Loucy (cell line): ENCODE measurements around the gene PTPRN2.

Experiments
- H2AFZ ChIP-seq: fragments of 200-600 bp; sonication (generic); 2 replicates; pipeline ENCODE4 v1.6.0; 2016; ENCODE audit warnings: antibody characterized with exemption, mild to moderate bottlenecking, low read length, moderate library complexity
- H3F3A ChIP-seq: fragments of 200-600 bp; 2 replicates; pipeline ENCODE4 v1.6.0; 2016; ENCODE audit warnings: antibody characterized with exemption, low read depth, mild to moderate bottlenecking
- H3K27me3 ChIP-seq: fragments of 200-600 bp; sonication (generic); 2 replicates; pipeline ENCODE4 v1.6.1; 2014; ENCODE audit warnings: low read length, mild to moderate bottlenecking; ENCODE audit not compliant: insufficient read depth, poor library complexity, severe bottlenecking
- H3K36me3 ChIP-seq: fragments of 200-600 bp; sonication (generic); 2 replicates; pipeline ENCODE4 v1.6.1; 2016; ENCODE audit warnings: low read length; ENCODE audit not compliant: insufficient read depth
- H3K4me1 ChIP-seq: fragments of 200-600 bp; sonication (generic); 2 replicates; pipeline ENCODE4 v1.5.1; 2014; ENCODE audit warnings: low read length, mild to moderate bottlenecking; ENCODE audit not compliant: insufficient read depth, poor library complexity, severe bottlenecking
- H3K4me2 ChIP-seq: fragments of 200-600 bp; sonication (generic); 2 replicates; pipeline ENCODE4 v1.6.0; 2014; ENCODE audit warnings: antibody characterized with exemption, low read length, low read depth, mild to moderate bottlenecking; ENCODE audit not compliant: poor library complexity, severe bottlenecking
- H3K4me3 ChIP-seq: fragments of 200-600 bp; sonication (generic); 2 replicates; pipeline ENCODE4 v1.5.1; 2014; ENCODE audit warnings: low read length, mild to moderate bottlenecking, mixed read lengths; ENCODE audit not compliant: poor library complexity, severe bottlenecking
- H3K79me2 ChIP-seq: fragments of 200-600 bp; sonication (generic); 2 replicates; pipeline ENCODE4 v1.6.1; 2014; ENCODE audit warnings: low read length; ENCODE audit not compliant: insufficient read depth
- H3K9ac ChIP-seq: fragments of 200-600 bp; sonication (generic); 2 replicates; pipeline ENCODE4 v1.6.0; 2014; ENCODE audit warnings: mild to moderate bottlenecking, low read depth, low read length, moderate library complexity; ENCODE audit not compliant: poor library complexity, severe bottlenecking
- H3K9me2 ChIP-seq: fragments of 200-600 bp; sonication (generic); replicated peaks from 2 replicates; pipeline ENCODE4 v1.6.1; 2016; ENCODE audit warnings: low read depth, low read length, mixed read lengths
- H3K9me3 ChIP-seq: fragments of 200-600 bp; sonication (generic); 2 replicates; pipeline ENCODE4 v1.6.1; 2014; ENCODE audit warnings: mild to moderate bottlenecking, antibody characterized with exemption, low read length, low read depth; ENCODE audit not compliant: insufficient read depth
- H4K20me1 ChIP-seq: fragments of 200-600 bp; sonication (generic); 2 replicates; pipeline ENCODE4 v1.6.0; 2014; ENCODE audit warnings: antibody characterized with exemption, low read length, mild to moderate bottlenecking; ENCODE audit not compliant: insufficient read depth, poor library complexity, severe bottlenecking
- CTCF ChIP-seq: fragments of 200-600 bp; sonication (generic); conservative IDR thresholded peaks from 2 replicates; pipeline ENCODE4 v1.5.1; 2014; ENCODE audit warnings: mild to moderate bottlenecking, antibody characterized with exemption, low read length
- EZH2phosphoT487 ChIP-seq: fragments of 200-600 bp; IDR thresholded peaks from 2 replicates; pipeline ENCODE4 v1.6.1; 2018; ENCODE audit warnings: antibody characterized with exemption, mild to moderate bottlenecking, moderate library complexity, borderline replicate concordance

PTPRN2 gene

GRCh38 chr7:158108646-158109293 is 478.9 kb downstream of the PTPRN2 start:
- Histone ChIP-seq H3K9ac (no peak overlapping the region), H3K4me1 (no peaks in the 10 kb centered on the region), H3K36me3 (no peaks in the 10 kb centered on the region), H2AFZ (no peak overlapping the region), H3K4me3 (no peak overlapping the region), H3K27me3 (no peaks in the 10 kb centered on the region), H3F3A (no peaks in the 10 kb centered on the region), H4K20me1 (no peaks in the 10 kb centered on the region), H3K9me2 (no peaks in the 10 kb centered on the region), H3K79me2 (no peaks in the 10 kb centered on the region), H3K9me3 (peaks cover 22% of the 10 kb centered on the region; the same call in 1 of the 2 replicates), H3K4me2 (no peak overlapping the region)
- TF ChIP-seq CTCF (no peak), EZH2phosphoT487 (no peak)

- Histone ChIP-seq H3K36me3 (no peaks in the 10 kb centered on the region), H3K9ac (no peak overlapping the region), H2AFZ (no peak overlapping the region), H3K4me2 (no peak overlapping the region), H3K9me2 (no peaks in the 10 kb centered on the region), H3K4me3 (no peak overlapping the region), H3K27me3 (no peaks in the 10 kb centered on the region), H3F3A (no peaks in the 10 kb centered on the region), H3K9me3 (peaks cover 27% of the 10 kb centered on the region; the same call in 1 of the 2 replicates), H3K4me1 (no peaks in the 10 kb centered on the region), H3K79me2 (no peaks in the 10 kb centered on the region), H4K20me1 (no peaks in the 10 kb centered on the region)
- TF ChIP-seq CTCF, result no peak
- no peak for TF ChIP-seq EZH2phosphoT487
These were observed 479.8 kb downstream of the PTPRN2 start for GRCh38 chr7:158107806-158108205.

- no peaks in the 10 kb centered on the region for H3K36me3 ChIP-seq
- no peak overlapping the region for H3K9ac ChIP-seq
- no peaks in the 10 kb centered on the region for H3K79me2 ChIP-seq
- no peaks in the 10 kb centered on the region for H3K4me1 ChIP-seq
- H3K9me3 ChIP-seq, result peaks cover 33% of the 10 kb centered on the region; the same call in 1 of the 2 replicates
- H3K4me2 ChIP-seq, result no peak overlapping the region
- H3K9me2 ChIP-seq, result no peaks in the 10 kb centered on the region
- H3F3A ChIP-seq, result no peaks in the 10 kb centered on the region
- H3K27me3 ChIP-seq, result no peaks in the 10 kb centered on the region
- H3K4me3 ChIP-seq, result no peak overlapping the region
- no peaks in the 10 kb centered on the region for H4K20me1 ChIP-seq
- TF ChIP-seq EZH2phosphoT487 (no peak), CTCF (no peak)
- H2AFZ ChIP-seq, result no peak overlapping the region
These were observed 481.4 kb downstream of the PTPRN2 start for GRCh38 chr7:158106272-158106671.
